GM19193 (cell line): ENCODE measurements around the gene C10orf90.

ENCODE experiments used
- POLR2A ChIP-seq: IDR thresholded peaks from 4 replicates; pipeline ENCODE4 v1.6.1; 2011; ENCODE audit not compliant: insufficient read depth, insufficient read length; ENCODE audit errors: extremely low read depth

Gene C10orf90

DNA sequence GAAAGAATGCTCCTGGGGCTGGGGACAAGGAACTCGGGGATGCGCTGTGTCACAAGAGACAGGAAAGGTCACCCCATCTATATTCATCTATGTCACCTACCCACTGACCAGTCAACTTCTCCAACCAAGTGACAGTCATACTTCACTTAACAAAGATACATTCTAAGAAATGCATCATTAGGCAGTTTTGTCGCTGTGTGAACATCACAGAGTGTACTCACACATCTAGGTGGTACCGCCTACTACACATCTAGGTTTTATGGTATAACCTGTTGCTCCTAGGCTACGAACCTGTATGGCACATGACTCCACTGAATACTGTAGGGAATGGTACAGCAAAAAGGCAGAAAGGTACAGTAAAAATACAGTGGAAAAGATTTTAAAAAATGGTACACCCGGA is 278.4 kb downstream of the C10orf90 start:
- no peak for TF ChIP-seq POLR2A

DNA sequence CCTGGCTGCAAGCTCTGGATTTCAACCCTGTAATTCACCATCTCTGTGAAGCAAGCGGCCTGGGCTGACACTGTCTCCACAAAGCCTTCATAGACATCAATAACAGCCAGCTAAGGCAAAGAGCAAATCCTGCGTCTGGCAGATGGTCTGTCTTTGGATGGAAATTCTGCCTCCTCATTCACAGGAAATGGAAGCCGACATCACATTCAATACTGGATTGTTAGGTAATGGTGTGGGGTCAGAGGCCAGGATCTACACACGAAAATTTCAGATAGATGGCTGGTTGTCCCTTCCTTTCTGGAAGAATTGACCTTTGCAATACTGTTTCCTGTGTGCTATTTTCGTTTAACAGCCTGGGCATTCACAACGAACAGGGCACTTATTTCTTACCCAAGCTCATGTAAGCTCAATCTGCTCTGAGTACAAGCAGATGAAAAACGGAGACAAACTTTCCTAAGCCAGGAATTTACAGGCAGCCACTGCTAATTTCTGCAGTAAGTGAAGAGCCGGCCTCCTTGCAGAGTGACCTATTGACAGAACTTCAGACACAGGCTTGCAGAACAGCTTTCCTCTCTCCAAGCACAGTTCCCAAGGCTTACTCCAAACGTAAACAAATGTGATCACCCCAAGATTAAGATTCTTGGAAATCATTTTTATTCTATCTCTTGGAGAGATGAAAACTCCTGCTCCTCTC is 279.2 kb downstream of the C10orf90 start:
- no peak for TF ChIP-seq POLR2A

DNA sequence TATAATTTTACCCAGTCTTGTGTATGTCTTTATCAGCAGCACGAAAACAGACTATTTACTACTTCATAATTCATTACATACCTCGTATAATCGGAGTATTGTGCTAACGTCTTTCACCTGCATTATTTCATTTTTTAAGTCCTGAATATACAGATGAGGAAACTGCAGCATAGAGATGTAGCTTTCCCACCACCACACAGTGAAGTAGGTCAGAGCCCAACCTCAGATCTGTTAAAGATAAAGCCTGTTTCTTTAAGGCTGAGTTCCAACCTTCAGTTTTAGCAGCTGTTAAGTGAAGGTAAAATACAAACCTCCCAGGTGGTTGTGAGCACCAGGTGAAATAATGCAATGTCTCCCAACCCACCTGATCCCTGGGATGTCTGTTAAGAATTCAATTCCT is 280.2 kb downstream of the C10orf90 start:
- TF ChIP-seq POLR2A = no peak

DNA sequence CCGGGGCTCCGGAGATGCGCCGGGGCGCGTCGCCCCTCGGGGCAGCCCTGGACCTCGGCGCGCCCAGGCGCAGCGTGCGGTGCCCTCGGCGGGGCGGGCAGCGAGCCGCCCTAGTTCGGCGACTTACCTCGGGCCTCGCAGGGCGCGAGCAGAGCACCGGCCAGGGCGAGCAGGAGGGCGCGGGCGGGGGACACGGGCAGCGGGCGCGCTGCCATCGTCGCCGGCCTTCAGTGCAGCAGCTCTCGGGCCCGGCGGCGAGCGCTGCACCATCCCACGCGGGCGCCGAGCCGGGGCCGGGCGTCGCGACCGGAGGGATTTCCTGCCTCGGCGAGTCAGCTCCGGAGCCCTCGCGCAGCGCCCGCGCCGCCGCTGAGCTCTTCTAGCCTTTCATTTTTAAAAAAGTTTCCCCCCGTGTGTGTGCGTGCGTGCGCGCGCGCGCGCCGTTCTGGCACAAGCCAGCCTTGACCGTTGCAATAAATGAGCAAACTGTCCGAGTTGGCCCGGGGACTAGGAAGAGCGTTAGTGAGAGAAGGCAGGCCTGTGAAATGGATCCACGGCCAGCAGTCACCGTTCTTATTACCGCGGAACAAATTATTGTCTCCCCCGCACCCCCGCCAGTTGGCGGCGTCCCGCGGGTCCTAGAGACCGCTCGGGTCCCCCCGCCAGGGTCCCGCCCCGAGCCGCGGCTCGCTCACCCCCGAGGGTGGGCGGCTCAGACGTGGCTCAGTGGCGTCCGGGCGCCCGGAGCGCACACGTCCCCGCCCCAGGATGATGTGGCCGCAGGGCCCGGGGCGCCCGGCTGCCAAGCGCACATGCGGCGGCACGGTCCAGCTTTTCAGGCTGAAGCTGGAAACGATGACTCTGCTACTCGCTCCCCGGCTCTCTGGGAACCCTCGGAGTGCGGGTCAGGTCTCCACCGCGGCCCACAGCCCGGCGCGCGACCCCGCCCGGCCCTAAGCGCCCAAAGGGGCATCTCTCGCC is 282.3 kb downstream of the C10orf90 start, which contains the start of gene ADAM12:
ADAM12 (minus strand) TSS at position 547 of the 981 bp plus-strand sequence; CDS start at position 215, 332 bp downstream.
- TF ChIP-seq POLR2A = no peak

DNA sequence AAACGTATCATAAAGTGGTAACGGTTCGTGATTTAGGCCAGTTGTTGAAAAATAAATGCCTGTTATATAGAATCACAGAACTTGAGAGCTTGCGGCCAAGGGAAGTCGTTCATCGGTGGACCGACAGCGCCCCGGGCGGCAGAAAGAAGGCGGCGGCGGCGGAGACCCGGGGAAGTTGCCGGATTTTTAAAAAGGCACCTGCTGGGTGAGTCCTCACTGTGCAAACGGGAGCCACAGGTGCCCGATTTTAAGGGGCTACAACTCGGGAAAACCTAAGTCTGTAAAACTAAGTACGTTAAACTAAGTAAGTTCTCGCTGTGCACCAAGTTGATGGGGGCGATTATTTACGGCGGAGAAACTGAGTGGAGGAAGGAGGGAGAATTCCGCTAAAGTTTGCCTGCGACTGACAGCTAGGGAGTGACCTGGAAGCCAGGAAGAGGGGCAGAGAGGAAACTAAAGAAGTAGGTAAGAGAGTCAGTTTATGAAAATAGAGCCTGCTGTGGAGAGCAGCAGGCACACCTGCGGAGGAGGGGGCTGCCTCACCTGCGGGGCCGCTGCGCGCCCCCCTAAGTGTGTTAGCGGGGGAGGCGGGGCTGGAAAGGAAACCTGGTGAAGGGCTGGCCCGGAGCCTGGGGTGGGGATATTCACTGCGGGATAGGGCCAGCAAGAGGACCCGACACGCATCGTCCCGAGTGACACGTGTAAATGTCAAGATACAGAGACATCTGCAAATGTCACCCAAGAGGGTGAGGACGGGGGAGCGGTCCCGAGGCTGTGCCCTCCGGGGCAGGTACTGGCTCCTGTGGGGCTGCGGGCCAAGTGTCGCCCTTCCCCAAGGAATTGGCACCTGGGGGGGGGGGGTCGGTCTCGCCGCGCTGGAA is 283.2 kb downstream of the C10orf90 start:
- TF ChIP-seq POLR2A = no peak

DNA sequence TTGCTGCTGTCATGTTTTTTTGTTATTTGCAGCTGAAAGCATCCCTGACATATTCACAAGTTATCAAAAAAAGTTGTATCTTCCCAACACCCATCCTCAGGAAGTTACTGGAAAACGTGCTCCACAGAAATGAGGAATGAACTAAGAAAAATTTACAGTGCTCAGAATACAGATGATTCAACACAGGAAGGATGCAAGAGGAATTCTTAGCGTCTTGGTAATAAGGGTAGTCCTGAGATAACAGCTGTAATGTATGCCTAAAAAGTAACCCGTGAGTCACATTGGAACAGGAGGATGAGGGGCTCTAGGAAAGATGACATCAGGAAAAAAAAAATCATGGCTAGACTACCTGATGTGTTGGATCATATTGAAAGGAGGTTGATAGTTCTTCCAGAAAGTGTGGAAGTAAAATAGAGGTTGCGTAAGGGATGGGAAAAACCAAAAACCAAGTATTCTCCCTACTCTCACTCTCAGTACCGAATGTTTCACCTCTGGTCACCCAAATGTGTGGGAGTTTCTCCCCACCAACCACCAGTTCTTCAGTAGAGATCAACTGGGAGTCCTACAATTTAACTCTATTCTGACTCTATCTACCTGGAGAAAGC is 286.1 kb downstream of the C10orf90 start:
- no peak for TF ChIP-seq POLR2A

DNA sequence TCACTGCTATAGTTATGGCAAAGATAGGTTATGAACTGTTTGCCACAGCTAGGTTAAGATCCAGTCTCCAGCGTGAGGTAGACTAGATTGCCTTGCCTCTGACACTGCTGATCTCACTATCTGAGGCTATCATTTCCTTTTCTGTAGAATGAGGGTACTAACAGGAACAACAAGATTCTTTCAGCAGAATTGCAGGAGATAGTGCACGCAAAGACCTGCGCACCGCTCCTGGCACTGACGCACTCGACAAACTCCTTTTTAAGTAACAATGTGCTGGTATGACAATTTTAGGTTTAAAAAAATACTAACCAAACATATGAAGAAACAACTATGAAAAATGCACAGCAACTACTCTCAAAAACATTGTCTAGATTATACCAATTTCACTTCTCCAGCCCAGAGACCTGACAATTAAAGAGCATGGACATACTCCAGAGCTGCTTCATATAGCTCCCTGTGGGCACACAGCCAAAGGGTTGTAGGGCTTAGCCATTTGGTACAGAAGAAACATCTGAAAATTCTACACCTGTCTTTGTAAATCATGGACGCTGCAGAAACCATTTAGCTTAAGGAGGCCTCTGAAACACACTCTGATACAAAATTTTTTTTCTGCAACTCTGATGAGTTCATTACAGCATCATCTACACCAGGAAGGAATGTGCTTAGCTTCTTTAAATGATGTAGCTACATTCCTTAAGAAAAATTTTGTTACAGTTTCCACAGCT is 290.0 kb downstream of the C10orf90 start:
- TF ChIP-seq POLR2A = no peak

DNA sequence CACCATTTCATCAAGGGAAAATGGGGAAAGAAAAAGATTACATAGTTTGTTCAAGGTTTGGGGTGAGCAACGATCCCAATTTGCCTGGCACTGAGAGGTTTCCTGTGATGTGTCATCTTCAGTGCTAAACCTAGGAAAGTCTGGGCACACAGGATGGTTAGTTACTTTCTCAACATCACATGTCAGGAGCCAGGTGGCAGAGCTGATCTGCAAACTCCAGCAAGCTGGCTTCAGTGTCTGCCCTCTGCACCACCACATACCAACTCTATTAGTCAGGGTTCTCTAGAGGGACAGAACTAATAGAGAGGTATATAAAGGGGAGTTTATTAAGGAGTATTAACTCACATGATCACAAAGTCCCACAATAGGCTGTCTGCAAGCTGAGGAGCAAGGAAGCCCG is 293.5 kb downstream of the C10orf90 start:
- no peak for TF ChIP-seq POLR2A

DNA sequence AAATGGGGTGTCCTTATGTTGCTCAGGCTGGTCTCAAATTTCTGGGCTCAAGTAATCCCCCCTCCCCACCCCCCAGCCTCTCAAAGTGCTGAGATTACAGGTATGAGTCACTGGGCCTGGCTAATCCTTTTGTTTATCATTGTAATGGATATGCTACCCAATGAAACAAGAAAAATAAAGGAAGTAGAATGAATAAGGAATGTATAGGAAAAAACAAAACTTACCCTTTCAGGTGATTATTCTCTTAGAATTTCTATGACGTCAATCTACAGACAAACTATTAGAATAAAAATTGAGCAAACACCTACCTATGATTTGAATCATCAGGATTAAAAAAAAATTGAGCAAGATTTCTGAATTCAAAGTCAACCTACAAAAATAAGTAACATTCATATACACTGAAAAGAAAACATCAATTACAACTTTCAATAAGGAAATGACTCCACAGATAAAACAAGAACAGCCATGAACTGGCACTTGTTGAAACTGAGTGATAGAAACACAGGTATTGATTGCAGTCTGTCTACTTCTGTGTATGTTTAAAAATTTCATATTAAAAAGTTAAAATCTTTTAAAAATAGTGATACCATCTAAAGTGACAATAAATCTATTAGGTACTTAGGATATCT is 294.5 kb downstream of the C10orf90 start:
- no peak for TF ChIP-seq POLR2A

DNA sequence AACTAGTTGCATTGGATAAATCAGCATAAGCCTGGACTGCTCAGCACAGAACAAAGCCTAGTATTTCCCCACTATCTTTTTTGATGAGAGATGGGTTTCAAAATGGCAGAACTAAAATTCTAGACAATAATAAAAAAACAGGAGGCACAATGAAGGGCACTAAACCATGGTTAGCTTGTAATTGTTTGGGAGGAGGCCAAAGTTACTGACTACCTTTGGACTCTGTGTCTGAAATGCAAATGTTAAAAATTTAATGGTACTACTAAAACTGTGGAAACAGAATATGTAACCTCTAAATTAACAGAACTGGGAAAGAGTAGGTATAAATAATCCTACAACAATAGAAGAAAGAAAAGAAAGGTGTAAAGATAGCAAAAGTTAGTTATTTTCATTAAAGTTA is 295.2 kb downstream of the C10orf90 start:
- no peak for TF ChIP-seq POLR2A
